PC-9 (cell line): ENCODE data around the gene MAPK10.
"Not testable (repeated sequence)": the region's sequence is repeated elsewhere in the genome, so short reads cannot be mapped to it uniquely, and the experiment has no call there.

Experiments
- EZH2 ChIP-seq: fragments of 200-600 bp; sonication (generic); IDR thresholded peaks from 2 replicates; pipeline ENCODE4 v1.8.0; 2017; ENCODE audit warnings: antibody characterized with exemption, low read depth
- TF ChIP-seq, protein P1 (sequence below): fragments of 200-600 bp; sonication (generic); conservative IDR thresholded peaks from 2 replicates; pipeline ENCODE4 v1.6.1; 2017; ENCODE audit warnings: mixed run types, antibody characterized with exemption, mild to moderate bottlenecking, moderate library complexity

DNA sequence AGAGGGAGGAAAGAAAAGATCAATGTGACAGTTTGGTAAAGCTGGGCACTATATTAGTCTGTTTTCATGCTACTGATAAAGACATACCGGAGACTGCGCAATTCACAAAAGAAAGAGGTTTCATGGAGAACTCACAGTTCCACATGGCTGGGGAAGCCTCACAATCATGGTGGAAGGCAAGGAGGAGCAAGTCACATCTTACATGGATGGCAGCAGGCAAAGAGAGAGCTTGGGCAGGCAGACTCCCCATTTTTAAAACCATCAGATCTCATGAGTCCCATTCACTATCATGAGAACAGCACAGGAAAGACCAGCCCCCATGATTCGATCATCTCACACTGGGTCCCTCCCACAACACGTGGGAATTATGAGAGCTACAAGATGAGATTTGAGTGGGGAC is 394.8 kb downstream of the MAPK10 start:
- TF ChIP-seq, protein P1, sequence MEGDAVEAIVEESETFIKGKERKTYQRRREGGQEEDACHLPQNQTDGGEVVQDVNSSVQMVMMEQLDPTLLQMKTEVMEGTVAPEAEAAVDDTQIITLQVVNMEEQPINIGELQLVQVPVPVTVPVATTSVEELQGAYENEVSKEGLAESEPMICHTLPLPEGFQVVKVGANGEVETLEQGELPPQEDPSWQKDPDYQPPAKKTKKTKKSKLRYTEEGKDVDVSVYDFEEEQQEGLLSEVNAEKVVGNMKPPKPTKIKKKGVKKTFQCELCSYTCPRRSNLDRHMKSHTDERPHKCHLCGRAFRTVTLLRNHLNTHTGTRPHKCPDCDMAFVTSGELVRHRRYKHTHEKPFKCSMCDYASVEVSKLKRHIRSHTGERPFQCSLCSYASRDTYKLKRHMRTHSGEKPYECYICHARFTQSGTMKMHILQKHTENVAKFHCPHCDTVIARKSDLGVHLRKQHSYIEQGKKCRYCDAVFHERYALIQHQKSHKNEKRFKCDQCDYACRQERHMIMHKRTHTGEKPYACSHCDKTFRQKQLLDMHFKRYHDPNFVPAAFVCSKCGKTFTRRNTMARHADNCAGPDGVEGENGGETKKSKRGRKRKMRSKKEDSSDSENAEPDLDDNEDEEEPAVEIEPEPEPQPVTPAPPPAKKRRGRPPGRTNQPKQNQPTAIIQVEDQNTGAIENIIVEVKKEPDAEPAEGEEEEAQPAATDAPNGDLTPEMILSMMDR: not testable (repeated sequence)
- TF ChIP-seq EZH2: not testable (repeated sequence)
